GM19351 (cell line): Measurements from ENCODE around the gene SETD4.
"Not testable (repeated sequence)": the region's sequence is repeated elsewhere in the genome, so short reads cannot be mapped to it uniquely, and the experiment has no call there.

Experiments used
- ATAC-seq: cut with Tn5 transposase; IDR thresholded peaks from one replicate; pipeline ENCODE4 v1.9.1; 2021; ENCODE audit warnings: mild to moderate bottlenecking, moderate library complexity; ENCODE audit not compliant: unreplicated experiment

Gene SETD4

GRCh38 chr21:36060159-36060921 is at the start of gene SETD4:
Gene SETD4 (minus strand): TSS chr21:36060526. CDS start chr21:36058888, 1,638 bp downstream.
- ATAC-seq = peak; percentile 86

- ATAC-seq = no peak
Measured at GRCh38 chr21:36109868-36110267, 49.5 kb upstream of the SETD4 start.

- no peak for ATAC-seq
Measured at GRCh38 chr21:36105327-36105842, 45.1 kb upstream of the SETD4 start.

GRCh38 chr21:36104317-36105300 is 44.3 kb upstream of the SETD4 start:
- no peak for ATAC-seq

GRCh38 chr21:36103434-36103833 is 43.1 kb upstream of the SETD4 start:
- ATAC-seq = no peak

- no peak for ATAC-seq
Measured at GRCh38 chr21:36100971-36101641, 40.8 kb upstream of the SETD4 start.

GRCh38 chr21:36099695-36100211 is 39.4 kb upstream of the SETD4 start:
- ATAC-seq = not testable (repeated sequence)

GRCh38 chr21:36099000-36099399 is 38.7 kb upstream of the SETD4 start:
- ATAC-seq = no peak

- no peak for ATAC-seq
Measured at GRCh38 chr21:36098182-36098532, 37.8 kb upstream of the SETD4 start.

- no peak for ATAC-seq
Measured at GRCh38 chr21:36097427-36098181, 37.3 kb upstream of the SETD4 start.

- ATAC-seq = no peak
Measured at GRCh38 chr21:36096398-36097290, 36.3 kb upstream of the SETD4 start.

- no peak for ATAC-seq
Measured at GRCh38 chr21:36093512-36093911, 33.2 kb upstream of the SETD4 start.

GRCh38 chr21:36092681-36093080 is 32.4 kb upstream of the SETD4 start:
- ATAC-seq = no peak

- ATAC-seq = no peak
Measured at GRCh38 chr21:36089946-36090345, 29.6 kb upstream of the SETD4 start.

- no peak for ATAC-seq
Measured at GRCh38 chr21:36087362-36088138, 27.2 kb upstream of the SETD4 start.

- no peak for ATAC-seq
Measured at GRCh38 chr21:36082237-36082664, 21.9 kb upstream of the SETD4 start.

- ATAC-seq = no peak
Measured at GRCh38 chr21:36080386-36080785, 20.1 kb upstream of the SETD4 start.

GRCh38 chr21:36079671-36080070 is 19.3 kb upstream of the SETD4 start:
- no peak for ATAC-seq
